ENCODE results near the gene RPL31. TPM values are rescaled to one million over a fixed set of nuclear protein-coding genes. Genes with fewer than 3 reads are reported as not detected.
"Not testable (repeated sequence)": the region's sequence is repeated elsewhere in the genome, so short reads cannot be mapped to it uniquely, and the experiment has no call there.

RPL31 gene
- polyA plus RNA-seq, 10 donors = 3,258 to 4,486 (median 3,722) TPM

DNA sequence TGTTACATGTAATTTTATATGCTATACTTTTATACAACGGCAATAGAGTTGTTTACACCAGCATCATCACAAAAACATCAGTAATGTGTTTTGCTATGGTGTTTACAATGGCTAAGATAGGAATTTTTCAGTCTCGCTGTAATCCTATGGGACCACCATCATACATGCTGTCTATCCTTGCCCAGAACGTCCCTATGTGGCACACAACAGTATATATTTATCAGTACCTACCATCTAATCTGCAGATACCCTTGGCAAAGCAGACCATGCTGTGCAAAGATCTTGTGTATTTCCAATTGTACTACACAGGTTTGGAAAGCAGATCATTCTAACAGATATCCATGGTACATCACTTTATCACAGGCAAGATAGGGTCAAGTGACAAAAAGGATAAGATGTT lies 15.3 kb downstream of the RPL31 start:
- DNase-seq = no peak

DNA sequence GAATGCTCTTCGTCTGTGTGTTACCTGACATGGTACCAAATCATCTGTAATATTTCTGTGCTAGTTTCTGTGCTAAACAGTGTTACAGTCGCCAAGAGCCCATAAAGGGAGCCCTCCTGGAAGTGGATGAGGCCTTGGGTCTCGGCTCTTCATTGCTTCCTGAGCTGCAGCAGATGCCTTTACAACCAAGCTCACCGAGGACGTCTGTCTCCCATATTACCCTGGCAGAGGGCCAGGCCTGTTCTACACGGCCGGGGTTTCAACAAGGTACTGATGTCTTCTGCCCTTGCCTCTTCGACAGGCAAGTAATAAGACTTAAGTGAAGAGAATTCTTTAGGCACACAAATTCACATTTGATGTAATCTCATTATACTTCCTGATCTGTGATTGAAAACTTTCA lies 16.8 kb downstream of the RPL31 start:
- no peak for DNase-seq

DNA sequence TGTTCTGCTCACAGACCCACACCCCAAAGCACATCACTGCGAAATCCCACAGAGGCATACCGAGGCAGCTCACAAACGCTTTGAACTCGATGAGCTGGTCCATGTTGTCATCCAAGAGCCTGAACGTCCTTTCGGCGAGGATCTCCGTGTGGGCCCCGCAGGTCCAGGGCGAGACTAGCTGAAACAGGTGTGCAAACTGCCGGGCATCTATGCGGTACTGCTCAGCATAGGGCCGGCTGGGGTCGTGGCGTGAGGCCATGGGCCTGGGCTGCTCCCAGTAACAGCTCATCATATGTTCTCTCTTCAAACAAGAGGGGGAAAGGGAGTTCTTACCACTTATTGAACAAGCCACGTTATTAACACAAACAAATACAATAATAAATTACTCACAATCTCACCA lies 20.1 kb downstream of the RPL31 start:
- DNase-seq = no peak

DNA sequence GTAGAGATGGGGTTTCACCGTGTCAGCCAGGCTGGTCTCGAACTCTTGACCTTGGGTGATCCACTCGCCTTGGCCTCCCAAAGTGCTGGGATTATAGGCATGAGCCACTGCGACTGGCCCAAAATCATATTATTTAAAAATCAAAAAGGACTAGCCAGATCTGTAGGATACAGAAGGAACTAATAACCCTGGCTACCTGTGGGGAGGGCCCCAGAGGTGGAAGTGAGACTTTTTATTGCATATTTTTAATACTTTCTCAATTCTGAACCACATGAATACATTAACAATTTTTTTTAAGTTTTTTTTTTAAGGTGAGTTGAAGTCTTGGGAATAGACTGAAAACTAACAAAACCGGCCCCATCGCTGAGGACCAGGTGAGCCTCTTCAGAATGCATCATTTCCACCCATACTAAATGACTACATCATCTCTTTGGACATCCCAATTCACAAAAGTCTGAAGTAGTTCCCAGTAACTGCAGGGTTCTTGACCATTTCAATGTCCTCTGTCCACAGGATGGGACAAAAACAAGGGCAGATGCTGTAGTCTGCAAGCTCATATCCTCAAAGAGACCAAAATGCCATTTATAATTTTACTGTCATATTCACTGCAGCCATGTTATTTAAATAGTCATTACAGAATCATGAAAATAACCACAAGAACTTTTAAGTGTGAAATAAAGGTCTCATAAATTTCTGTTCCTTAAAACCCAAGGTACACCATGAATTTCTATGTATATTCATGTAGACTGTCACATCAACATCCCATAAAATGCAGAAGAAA lies 21.4 kb downstream of the RPL31 start:
- DNase-seq = no peak

DNA sequence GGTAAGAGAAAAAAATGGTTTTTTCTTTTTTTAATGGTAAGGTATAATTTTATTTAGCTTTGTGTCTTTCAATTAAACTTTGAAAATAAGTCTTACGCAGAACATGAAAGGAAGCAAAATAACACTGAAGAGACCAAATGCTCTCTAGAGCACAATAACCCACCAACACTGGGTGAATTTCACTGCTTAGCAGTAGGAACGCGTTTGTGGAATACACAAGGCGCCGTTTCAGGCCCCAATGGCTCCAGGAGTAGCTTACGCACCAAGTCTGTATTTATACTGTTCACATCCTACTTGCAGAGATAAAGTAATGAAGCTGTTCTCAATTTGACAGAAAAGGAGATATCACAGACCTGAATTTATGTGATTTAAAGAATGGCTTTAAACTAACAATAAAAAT lies 23.5 kb downstream of the RPL31 start:
- no peak for DNase-seq

DNA sequence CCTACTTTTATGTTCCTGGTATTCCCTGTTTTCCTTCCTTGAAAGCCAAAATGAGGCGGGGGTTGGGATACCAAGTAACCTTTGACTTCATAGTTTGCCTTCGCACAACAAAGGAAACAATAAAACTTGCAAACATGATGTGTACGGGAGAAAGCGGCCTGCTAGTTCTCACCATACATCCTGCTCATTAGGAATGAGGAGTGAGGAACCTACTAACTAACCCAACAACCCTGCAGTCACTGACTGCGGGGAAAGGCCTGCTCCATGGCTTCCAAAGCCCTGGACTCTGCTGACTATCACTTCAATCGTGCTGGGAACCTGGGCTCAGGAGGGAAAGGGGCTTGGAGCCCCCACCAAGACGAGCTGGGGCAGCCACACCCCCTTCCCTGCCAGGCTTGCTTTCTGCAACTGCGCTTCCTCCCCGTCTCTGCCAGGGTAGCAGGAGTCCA lies 24.2 kb downstream of the RPL31 start:
- DNase-seq = no peak

DNA sequence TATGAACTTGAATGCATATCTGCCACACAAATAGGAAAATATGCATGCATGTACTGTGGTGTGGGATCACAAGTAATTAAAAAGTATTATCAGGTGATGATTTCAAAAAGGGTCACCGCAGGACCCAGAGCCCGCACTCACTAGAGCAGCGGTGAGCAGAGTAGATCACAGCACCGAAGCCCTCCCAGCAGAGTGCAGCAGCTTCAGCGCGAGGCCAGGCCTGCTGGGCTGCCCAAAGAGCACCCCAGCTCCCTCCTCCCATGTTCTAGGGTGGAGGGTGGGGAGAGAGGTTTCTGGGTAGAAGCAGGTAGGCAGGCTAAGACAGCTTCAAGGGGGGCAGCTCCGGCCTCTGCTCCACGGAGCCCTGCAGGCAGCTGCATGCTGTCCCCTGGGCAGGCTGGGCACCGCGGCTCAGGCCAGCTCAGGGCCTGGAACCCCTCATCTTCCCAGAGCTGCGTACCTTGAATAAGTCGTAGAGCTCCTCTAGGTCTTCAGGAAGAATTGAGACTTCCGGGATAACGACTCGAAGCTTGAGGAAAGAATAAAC lies 24.9 kb downstream of the RPL31 start:
- DNase-seq = no peak

DNA sequence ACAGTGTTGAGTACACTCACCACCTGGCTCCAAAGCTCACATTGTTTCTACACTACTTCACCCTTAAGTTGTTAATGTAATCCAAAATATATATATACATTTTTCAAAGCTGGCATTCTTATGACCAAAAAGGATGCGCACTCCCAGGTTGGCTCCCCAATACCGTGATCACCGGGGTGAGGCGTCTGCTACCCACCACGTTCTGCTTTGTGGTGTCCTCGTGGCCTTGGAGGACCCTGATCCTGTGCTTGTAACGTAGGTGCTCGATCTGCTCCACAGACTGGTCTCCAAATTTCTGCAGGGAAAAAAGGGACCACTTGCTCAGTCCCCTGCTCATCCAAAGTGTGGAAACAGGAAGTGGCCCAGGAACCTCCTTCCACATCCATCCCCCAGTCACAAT lies 25.8 kb downstream of the RPL31 start:
- no peak for DNase-seq

DNA sequence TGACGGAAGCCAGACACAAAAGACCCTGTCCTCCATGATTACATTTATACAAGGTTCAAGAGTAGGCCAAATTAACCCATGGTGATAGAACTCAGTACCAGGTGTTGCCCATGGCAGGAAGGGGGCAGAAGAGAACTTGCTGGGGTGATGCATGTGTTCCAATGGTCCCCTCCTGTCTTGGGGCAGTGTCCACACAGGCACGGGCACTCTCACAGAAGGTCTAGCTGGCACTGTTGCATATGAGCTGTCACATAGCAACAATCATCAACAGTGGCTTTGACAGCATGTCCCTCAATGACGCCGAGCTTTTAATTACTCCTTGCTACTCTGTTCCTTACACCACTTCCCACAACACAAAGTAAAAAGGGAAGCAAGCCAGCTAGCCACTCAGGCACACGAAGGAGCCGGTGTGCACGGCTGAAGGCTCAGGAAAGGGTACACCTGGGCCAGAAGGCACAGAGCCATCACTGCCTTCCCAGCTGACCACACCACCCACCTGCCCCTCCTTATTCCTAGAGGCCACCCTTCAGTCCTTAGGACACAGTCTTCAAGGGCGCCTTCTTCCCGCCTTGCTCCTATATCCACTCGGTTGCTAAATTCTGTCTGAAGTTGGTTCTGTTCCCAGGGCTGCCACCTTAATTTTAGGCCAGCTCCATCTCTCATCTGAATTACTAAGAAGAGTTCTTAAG lies 28.9 kb downstream of the RPL31 start:
- no peak for DNase-seq

DNA sequence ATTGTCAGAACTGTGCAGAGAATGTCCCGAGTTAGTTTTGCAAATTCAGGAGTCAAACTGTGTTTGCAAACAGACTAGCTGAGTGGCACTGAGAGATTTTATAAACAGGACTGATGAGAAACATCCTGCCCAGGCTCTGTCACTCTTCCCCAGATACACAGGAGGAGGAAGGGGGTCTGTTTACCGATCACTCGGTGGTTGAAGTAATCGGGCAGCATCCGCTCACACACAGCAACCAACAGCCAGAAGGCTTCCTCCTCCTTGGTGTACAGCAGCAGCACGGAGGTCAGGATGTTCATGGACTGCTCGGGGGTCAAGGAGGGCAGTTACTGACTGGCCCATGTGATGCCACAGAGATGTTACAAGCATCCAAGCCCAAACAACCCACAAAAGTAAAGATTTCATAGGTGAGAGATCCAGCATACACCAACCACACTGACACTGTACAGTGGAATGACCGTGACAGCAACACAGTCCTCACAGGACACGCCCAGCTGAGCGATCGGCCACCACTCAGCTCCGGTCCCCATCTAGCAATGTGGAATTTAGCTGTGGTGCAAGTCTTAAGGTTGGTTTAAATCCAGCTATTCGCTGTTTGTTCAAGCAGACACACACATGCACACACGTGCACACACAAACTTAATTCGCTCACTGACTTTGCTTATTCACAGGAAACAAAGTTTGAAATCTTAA lies 30.1 kb downstream of the RPL31 start:
- DNase-seq = no peak

DNA sequence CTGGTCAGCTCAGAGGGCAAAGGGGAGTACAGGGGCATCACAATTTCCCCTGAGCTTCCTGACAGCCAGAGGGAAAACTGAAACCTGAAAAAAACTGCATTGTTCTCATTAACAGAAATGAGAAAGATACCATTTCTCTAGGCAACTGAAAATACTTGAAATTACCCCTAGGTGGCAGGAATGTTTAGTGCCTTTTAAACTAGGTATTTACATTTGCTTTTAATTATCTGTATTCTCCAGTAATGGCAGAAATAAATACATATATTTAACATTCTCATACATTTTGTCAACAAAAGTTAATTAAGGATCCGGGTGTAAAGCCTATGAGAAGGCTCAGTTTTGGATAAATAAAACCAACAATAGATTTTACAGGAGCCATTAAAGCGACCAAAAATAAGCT lies 34.5 kb downstream of the RPL31 start:
- peak; percentile 17 to 46 (median 23) for DNase-seq

DNA sequence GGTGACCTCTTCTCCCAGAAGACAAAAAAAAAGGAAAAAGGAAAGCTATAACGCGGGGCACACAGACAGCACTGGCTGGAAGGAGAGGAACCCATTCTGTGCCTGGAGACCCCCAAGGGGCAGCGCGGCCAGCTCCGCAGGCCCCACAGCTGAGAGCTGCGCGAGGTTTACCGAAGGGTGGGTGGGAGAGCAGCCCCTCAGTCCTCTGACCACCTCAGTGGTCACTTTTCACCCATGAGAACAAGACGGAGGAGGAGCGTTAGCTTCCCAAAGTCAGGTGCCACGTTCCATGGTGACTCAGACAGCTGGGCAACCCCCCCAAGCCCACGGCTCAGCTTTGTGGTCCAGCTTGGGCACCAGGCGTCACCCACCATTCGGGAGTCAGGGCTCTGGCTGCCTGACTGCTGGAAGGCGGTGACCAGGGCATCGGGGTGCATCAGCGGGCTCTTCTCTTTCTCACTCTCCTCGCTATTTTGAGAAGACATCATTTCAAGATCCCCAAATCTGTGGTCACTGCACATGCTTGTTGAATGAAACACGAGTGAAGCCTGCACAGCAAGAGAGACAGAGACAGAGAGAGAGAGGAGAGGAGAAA lies 35.2 kb downstream of the RPL31 start:
- no peak for DNase-seq

DNA sequence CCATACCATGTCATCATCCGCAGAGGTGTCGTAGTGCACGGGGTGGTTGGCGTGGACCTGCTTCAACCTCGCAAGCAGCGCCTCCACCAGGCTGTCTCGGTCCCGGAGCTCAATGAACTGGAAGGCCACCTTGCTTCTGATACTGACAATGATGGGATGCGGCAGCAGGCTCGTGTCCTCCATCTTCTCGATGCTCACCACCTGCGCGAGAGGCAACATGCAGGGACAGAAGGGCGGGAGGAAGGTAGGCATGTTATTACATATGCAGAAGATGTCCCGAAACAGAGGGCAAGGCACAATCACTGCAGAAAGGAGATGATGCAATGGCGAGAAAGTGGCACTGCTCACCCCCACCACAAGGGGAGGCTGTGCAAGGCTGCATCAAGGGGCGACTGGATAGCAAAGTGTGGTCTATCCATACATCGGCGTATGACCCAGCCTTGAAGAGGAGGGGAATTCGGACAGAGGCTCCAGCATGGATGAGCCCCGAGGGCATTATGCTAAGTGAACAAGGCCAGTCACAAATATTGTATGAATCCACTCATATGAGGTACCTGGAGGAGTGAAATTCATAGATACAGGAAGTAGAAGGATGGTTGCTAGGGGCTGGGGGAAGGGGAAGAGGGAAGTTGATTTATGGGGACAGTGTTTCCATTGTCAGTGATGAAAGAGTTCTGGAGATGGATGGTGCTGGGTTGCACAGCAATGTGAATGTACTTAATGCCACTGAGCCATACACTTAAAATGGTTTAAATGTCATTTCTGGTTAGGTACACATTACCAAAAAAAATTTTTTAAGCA lies 36.6 kb downstream of the RPL31 start:
- DNase-seq = no peak

DNA sequence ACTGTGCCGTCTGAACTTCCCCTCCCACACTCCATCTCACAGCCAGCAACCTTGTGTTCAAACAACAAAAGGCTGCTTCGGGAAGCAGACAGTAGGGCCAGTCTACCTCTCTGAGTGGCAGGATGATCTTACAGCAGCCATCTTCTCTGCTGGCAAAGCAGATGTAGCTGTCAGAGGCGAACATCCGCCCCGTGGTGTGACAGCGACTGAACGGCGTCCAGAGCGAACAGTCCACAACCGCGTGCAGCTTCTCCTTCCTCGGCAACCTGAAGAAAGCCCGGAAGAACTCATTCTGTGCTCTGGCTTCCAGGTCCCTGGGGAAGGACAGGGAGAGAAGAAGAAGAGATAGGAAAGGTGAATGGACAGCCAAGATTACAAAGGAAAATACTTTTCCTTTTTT lies 38.0 kb downstream of the RPL31 start:
- DNase-seq = no peak

DNA sequence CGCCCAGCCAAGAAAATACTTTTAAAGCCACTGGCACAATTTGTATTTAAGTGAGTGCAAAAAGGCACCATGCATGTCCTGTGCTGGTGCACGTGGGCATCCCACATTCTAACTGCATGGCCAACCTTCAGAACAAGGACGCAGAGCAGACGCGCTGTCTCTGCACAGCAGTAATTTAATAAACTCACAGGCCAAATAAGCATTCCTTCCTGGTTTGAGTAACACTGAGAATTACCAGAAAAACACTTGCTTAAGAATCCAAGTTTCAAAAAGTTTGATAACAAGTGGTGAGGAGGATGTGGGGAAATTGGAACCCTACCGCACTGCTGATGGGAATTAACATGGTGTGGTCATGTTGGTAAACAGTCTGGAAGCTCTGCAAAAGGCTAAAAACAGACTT lies 38.7 kb downstream of the RPL31 start:
- no peak for DNase-seq

DNA sequence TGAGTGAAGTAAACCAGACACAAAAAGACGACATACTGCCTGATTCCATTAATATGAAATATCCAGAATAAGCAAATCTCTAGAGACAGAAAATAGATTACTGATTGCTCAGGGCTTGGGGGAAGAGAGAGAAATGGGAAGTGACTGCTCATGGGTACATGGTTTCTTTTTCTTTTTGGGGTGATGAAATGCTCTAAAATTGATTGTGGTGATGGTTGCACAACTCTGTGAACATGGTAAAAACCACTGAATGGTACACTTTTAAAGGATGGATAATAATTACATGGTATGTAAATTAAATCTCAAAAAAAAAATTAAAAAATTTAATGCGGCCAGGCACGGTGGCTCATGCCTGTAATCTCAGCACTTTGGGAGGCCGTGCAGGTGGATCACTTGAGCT lies 39.3 kb downstream of the RPL31 start:
- no peak for DNase-seq

DNA sequence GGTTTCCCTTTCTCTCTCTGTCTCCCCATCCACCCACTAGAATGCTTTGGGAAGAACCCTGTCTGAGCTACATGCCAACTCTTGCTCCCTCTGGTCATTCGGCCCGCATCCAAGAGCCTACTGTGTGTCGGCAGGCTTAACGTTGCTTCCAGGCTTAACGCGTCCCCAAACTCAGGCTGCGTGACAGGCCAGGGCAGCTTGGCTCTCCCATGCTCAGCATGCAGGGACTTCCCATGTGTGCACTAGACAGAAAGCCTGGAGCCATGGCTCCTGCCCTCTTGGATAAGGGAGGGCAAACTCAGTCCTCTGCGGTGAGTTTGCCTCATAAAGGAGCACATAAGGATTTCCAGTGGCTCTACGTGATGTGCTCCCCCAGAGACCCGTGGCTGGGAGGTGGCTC lies 43.2 kb downstream of the RPL31 start:
- DNase-seq = no peak

DNA sequence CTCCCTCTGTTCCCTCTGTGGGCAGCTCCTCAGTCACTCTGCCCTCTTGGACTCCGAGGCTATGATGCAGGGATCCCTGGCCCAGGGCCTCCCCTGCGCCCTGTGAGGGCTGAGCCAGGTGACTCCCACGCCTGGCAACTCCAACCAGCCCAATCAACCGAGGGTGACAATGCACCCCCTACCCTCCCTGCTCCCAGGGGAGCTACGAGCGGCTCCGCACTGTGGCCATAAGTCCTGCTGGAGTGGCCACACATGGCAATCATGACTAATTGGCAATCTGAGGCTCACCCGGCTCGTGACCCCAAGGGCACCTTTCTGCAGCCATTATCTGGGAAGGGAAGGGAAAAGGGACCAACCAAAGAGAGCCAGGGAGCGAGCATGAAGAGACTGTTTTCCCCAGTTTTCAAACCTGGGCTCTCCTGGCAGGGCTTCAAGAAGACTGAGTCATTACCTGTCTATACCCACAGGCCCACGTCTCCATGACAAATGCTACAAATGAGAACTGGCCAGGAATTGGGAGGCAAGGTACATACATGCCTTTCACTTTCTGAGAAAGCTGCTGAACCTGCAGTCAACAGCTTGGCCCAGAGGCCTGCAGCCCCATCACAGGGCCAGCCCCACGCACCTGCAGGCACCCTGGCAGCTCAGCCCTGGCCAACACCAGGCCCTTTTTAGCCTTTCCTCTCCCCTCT lies 45.1 kb downstream of the RPL31 start:
- DNase-seq = no peak

DNA sequence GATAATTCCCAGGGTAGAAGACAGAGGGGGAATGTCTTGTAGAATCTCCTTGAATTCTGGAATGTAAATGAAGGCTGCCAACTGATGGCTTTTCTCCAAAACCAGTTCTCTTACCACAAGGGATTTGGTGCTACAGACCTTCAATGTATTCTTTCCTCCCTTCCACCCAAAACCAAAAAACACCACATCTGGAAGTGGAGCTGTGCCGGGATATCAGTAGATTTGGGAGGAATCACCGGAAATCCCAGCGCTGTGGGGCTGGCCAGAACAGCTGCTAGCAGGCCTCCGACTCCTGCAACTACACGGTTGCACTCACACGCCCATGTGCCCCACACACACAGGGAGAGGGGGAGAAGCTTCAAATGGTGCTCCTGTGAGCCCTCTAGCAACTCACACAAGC lies 45.7 kb downstream of the RPL31 start:
- DNase-seq = peak in 2 of 3 donors; percentile 36 to 77

DNA sequence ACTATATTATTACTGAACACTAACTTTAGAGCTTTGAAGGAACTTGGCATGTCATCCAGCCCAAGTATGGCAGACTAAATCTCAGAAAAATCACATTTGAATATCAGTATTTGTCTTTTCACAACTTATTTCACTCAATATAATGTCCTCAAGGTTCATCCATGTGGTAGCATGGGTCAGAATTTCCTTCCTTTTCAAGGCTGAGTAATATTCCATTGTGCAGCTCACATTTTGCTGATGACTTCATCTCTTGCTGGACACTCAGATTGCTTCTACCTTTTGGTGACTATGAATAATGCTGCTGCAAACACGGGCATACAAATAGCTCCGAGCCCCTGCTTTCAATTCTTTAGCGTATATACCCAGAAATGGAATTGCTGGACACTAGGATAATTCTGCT lies 46.7 kb downstream of the RPL31 start:
- DNase-seq = no peak

DNA sequence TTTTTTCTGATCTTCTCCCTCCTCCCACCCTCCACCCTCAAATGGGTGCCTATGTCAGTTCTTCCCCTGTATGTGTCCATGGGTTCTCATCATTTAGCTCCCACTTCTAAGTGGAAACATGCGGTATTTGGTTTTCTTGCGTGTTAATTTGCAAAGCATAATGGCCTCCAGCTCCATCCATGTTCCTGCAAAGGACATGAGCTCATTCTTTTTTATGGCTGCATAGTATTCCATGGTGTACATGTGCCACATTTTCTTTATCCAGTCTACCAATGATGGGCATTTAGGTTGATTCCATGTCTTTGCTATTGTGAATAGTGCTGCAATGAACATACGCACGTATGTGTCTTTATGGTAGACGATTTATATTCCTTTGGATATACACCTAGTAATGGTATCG lies 48.8 kb downstream of the RPL31 start:
- not testable (repeated sequence) for DNase-seq

Data from muscle of back (tissue), 11 donors.